GM18951 (cell line): Measurements from ENCODE around the gene PRR23B.

Experiments used
- POLR2A ChIP-seq: IDR thresholded peaks from 4 replicates; pipeline ENCODE4 v1.6.1; 2011; ENCODE audit warnings: mild to moderate bottlenecking; ENCODE audit not compliant: insufficient read length, insufficient read depth; ENCODE audit errors: extremely low read depth
- in situ Hi-C: fragments of 300-500 bp; cut with MboI; formaldehyde crosslinking; loops from one replicate; pipeline ENCODE4 v1.12.0; 2022; ENCODE audit warnings: low sequenced_read_pairs, mixed read lengths, inconsistent platforms; ENCODE audit not compliant: unreplicated experiment

The PRR23B gene

GRCh38 chr3:139006051-139006716 lies 14.5 kb downstream of the PRR23B start, which contains the start of gene PRR23A:
TSS of gene PRR23A (minus strand) at chr3:139006268. CDS start at chr3:139006268, 0 bp downstream.
- no peak for TF ChIP-seq POLR2A
- in situ Hi-C loops, result no loop called here

GRCh38 chr3:139005356-139005993 lies 15.3 kb downstream of the PRR23B start:
- TF ChIP-seq POLR2A, result no peak
- in situ Hi-C loops, result no loop called here

GRCh38 chr3:138995706-138996105 lies 25.0 kb downstream of the PRR23B start:
- in situ Hi-C loops, result no loop called here
- TF ChIP-seq POLR2A, result no peak

GRCh38 chr3:138987181-138987580 lies 33.5 kb downstream of the PRR23B start:
- TF ChIP-seq POLR2A, result no peak
- in situ Hi-C loops, result no loop called here

- no peak for TF ChIP-seq POLR2A
- in situ Hi-C loops, result no loop called here
These were observed 34.8 kb downstream of the PRR23B start for GRCh38 chr3:138985932-138986331.

- in situ Hi-C loops, result no loop called here
- no peak for TF ChIP-seq POLR2A
These were observed 35.9 kb downstream of the PRR23B start for GRCh38 chr3:138984816-138985215.

GRCh38 chr3:138976047-138976446 lies 44.7 kb downstream of the PRR23B start:
- no peak for TF ChIP-seq POLR2A
- in situ Hi-C loops, result no loop called here

GRCh38 chr3:138975351-138975750 lies 45.4 kb downstream of the PRR23B start:
- no peak for TF ChIP-seq POLR2A
- in situ Hi-C loops, result no loop called here

GRCh38 chr3:138974462-138974861 lies 46.3 kb downstream of the PRR23B start:
- in situ Hi-C loops, result no loop called here
- no peak for TF ChIP-seq POLR2A

GRCh38 chr3:138972941-138973340 lies 47.8 kb downstream of the PRR23B start:
- in situ Hi-C loops, result no loop called here
- TF ChIP-seq POLR2A, result no peak

GRCh38 chr3:138971766-138972320 lies 48.9 kb downstream of the PRR23B start:
- in situ Hi-C loops, result no loop called here
- TF ChIP-seq POLR2A, result no peak
